Measurements from ENCODE around the gene PDHA1. TPM values are rescaled to one million over a fixed set of nuclear protein-coding genes. Genes with fewer than 3 reads are reported as not detected.

Gene PDHA1
- total RNA-seq (2011; cell fraction: chromatin; rRNA removed; ENCODE audit: low replicate concordance), result 161 and 253 TPM in 2 replicates
- total RNA-seq (2011; cell fraction: nucleolus; rRNA removed), result 59.4 and 72.5 TPM in 2 replicates
- total RNA-seq (2011; cell fraction: nucleoplasm; rRNA removed), result 126 and 135 TPM in 2 replicates
- total RNA-seq (2014; rRNA removed) (363 and 407 TPM in 2 replicates), total RNA-seq (2014; rRNA removed; fragmentation: Illumina TruSeq; extraction: Trizol) (384 and 424 TPM in 2 replicates), total RNA-seq (2015; rRNA removed; fragmentation: Illumina TruSeq; extraction: Trizol) (345 and 352 TPM in 2 replicates), total RNA-seq (2021) (425 and 446 TPM in 2 replicates), polyA plus RNA-seq (2011; rRNA removed) (504 and 540 TPM in 2 replicates), polyA plus RNA-seq (2014; fragmentation: Illumina TruSeq; extraction: Trizol) (468 and 487 TPM in 2 replicates), polyA plus RNA-seq (2014; fragmentation: Nextera tagmentation; extraction: Ambion mirVana) (100 to 1,000 TPM; 463 to 882 TPM), polyA plus RNA-seq (2014; rRNA removed) (430 and 588 TPM in 2 replicates), polyA minus RNA-seq (2011; rRNA and poly(A)+ RNA removed) (413 and 418 TPM in 2 replicates), Bru-seq, nascent RNA (percentile 92 among the genes with signal in this experiment), BruChase-seq, experiment 1, labeled RNA remaining after a 2-hour chase (percentile 94 among the genes with signal in this experiment), BruChase-seq, experiment 2, labeled RNA remaining after a 6-hour chase (percentile 95 among the genes with signal in this experiment)
- 193 and 286 TPM in 2 replicates for polyA plus RNA-seq (2011; cell fraction: cytosol; rRNA removed)
- 301 and 409 TPM in 2 replicates for polyA plus RNA-seq (2011; cell fraction: nucleus; rRNA removed)
- polyA plus RNA-seq (2012), result 168 and 315 TPM in 2 replicates
- 113 and 115 TPM in 2 replicates for polyA minus RNA-seq (2011; cell fraction: cytosol; rRNA and poly(A)+ RNA removed)
- 27.2 and 64.5 TPM in 2 replicates for polyA minus RNA-seq (2011; cell fraction: nucleus; rRNA and poly(A)+ RNA removed)
- long read RNA-seq, experiment 1, transcript PDHA1-206 (11 exons, 3,310 nt), result major isoform, 786 of 1,749 reads
- long read RNA-seq, experiment 1, transcript PDHA1-212 (10 exons, 3,277 nt), result minor isoform, 38 of 1,749 reads
- long read RNA-seq, experiment 1, transcript PDHA1-204 (12 exons, 3,484 nt), result minor isoform, 23 of 1,749 reads
- long read RNA-seq, experiment 1, transcript PDHA1-213 (11 exons, 3,391 nt), result minor isoform, 9 of 1,749 reads
- long read RNA-seq, experiment 1, partial matches to known transcripts, result 818 of 1,749 reads
- long read RNA-seq, experiment 1, other reads (novel, unspliced or antisense), result 73 of 1,749 reads
- long read RNA-seq, experiment 2, transcript PDHA1-212 (10 exons, 3,277 nt), result minor isoform, 9 of 281 reads
- long read RNA-seq, experiment 2, transcript PDHA1-206 (11 exons, 3,310 nt), result major isoform, 162 of 281 reads
- long read RNA-seq, experiment 2, partial matches to known transcripts, result 41 of 281 reads
- long read RNA-seq, experiment 2, other reads (novel, unspliced or antisense), result 57 of 281 reads
- long read RNA-seq, experiment 3, transcript PDHA1-204 (12 exons, 3,484 nt), result minor isoform, 12 of 516 reads
- long read RNA-seq, experiment 3, transcript PDHA1-212 (10 exons, 3,277 nt), result minor isoform, 13 of 516 reads
- long read RNA-seq, experiment 3, transcript PDHA1-206 (11 exons, 3,310 nt), result major isoform, 462 of 516 reads
- long read RNA-seq, experiment 3, partial matches to known transcripts, result 17 of 516 reads
- long read RNA-seq, experiment 3, other reads (novel, unspliced or antisense), result 9 of 516 reads

DNA sequence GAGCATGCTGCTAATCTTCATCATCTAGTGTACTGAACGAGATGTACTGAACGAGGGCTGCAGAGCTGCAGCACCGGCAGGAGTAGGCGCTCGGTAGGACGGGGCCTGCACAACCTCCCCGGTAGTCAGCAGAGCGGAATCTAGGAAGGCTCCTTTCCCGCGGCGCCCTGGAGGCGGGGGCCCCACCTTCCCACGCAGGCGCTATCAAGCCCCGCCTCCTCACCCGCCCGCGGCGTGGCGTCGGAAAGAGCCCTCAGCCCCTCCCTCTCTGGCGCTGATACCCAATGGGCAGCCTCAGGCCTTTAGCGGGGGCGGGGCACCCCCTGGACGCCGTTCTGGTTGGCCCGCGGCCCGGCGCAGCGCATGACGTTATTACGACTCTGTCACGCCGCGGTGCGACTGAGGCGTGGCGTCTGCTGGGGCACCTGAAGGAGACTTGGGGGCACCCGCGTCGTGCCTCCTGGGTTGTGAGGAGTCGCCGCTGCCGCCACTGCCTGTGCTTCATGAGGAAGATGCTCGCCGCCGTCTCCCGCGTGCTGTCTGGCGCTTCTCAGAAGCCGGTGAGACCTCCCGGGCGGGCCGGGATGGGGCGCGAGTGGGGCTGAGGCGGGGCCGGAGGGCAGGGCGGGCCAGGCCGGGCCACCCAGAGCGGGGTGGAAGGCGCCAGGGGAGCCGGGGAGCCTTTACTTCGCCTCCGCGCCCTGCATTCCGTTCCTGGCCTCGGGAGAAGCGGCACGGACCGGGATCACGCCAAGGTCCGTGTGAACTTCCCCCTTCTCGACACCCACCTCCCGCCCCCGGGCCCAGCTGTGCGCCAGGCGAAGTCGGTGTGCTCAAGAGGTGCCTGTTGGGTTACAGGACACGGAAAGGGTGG lies at the start of gene PDHA1:
TSS of gene PDHA1 (plus strand) at position 393 of the 874 bp plus-strand sequence. CDS start at position 504, 111 bp downstream.
- H3K79me2 ChIP-seq (ENCODE audit: control insufficient read depth, insufficient read depth, low read length), result peaks cover 50% of the 10 kb centered on the region
- peak within 1 kb of the TSS; percentile 88 to 97 for H3K9ac ChIP-seq (ENCODE audit: insufficient read depth in 1 of 2, low read depth in 2 of 2, low read length in 2 of 2)
- DNase-seq (ENCODE audit: extremely low read depth in 1 of 4, low spot score in 3 of 4) (peak; percentile 91 to 96 (median 93)), FAIRE-seq (peak; percentile 92), ATAC-seq (peak; percentile 97)
- peaks cover 8 to 20% of the 10 kb centered on the region in 2 experiments; a peak in 3 of 5 replicates for H3K4me1 ChIP-seq (replicated peaks in 1 of 2; ENCODE audit: control insufficient read depth in 2 of 2, insufficient read depth in 2 of 2, low read length in 2 of 2)
- ChIA-PET POLR2A (no interaction called here), CTCF (ENCODE audit: low intra/inter-chr PET ratio) (interaction anchor here (1.0 kb wide), 1 partner anchor 10 kb away, joined by 4 read pairs; no protein-coding TSS in a partner anchor)
- H3K4me2 ChIP-seq (ENCODE audit: insufficient read depth, low read length), result peak within 1 kb of the TSS; percentile 90
- H3K27me3 ChIP-seq (ENCODE audit: control insufficient read depth in 2 of 2, insufficient read depth in 2 of 2, low read length in 2 of 2), result no peaks in the 10 kb centered on the region; a peak in 1 of 5 replicates
- peaks cover 33% of the 10 kb centered on the region; the same call in 2 of the 3 replicates for H3K36me3 ChIP-seq (ENCODE audit: control insufficient read depth, insufficient read depth, low read length)
- H2AFZ ChIP-seq (ENCODE audit: low read depth, low read length), result peak within 1 kb of the TSS; percentile 97
- BruUV-seq (replicated peaks), result no TSS peak
- under 1% methylated on average over 45 of the region's 81 CpGs for WGBS (ENCODE audit: insufficient coverage, low coverage, missing lambda C conversion rate)
- in situ Hi-C loops (cut with MboI), result no loop called here
- H3K9me3 ChIP-seq (replicated peaks; ENCODE audit: control insufficient read depth, insufficient read depth, low read depth, low read length), result no peaks in the 10 kb centered on the region
- no peaks in the 10 kb centered on the region for H3K9me1 ChIP-seq (ENCODE audit: control insufficient read depth, insufficient read depth, low read length)
- intact Hi-C loops (cut with micrococcal nuclease), result no loop called here
- peak within 1 kb of the TSS; percentile 82 for H3K4me3 ChIP-seq
- H4K20me1 ChIP-seq (replicated peaks; ENCODE audit: control insufficient read depth, insufficient read depth, low read length), result no peaks in the 10 kb centered on the region
- H3K27ac ChIP-seq (ENCODE audit: extremely low read depth, low read depth, low read length), result peak within 1 kb of the TSS; percentile 79
- TF ChIP-seq ATF1 (CRISPR knock-in tag; IDR thresholded peaks at IDR 0.05) (peak; percentile 94), ATF1 (tag; IDR thresholded peaks at IDR 0.05) (peak; percentile 98), CTBP1 (IDR thresholded peaks at IDR 0.05; ENCODE audit: borderline replicate concordance) (peak; percentile 15; the same call in 1 of the 2 replicates), ZNF143 (CRISPR knock-in tag; IDR thresholded peaks at IDR 0.05) (no peak), HDAC2 (IDR thresholded peaks at IDR 0.05) (no peak)
- TF ChIP-seq, protein P1, sequence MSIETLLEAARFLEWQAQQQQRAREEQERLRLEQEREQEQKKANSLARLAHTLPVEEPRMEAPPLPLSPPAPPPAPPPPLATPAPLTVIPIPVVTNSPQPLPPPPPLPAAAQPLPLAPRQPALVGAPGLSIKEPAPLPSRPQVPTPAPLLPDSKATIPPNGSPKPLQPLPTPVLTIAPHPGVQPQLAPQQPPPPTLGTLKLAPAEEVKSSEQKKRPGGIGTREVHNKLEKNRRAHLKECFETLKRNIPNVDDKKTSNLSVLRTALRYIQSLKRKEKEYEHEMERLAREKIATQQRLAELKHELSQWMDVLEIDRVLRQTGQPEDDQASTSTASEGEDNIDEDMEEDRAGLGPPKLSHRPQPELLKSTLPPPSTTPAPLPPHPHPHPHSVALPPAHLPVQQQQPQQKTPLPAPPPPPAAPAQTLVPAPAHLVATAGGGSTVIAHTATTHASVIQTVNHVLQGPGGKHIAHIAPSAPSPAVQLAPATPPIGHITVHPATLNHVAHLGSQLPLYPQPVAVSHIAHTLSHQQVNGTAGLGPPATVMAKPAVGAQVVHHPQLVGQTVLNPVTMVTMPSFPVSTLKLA (conservative IDR thresholded peaks at IDR 0.05), result peak; percentile 81 to 94
- TF ChIP-seq, protein P2, sequence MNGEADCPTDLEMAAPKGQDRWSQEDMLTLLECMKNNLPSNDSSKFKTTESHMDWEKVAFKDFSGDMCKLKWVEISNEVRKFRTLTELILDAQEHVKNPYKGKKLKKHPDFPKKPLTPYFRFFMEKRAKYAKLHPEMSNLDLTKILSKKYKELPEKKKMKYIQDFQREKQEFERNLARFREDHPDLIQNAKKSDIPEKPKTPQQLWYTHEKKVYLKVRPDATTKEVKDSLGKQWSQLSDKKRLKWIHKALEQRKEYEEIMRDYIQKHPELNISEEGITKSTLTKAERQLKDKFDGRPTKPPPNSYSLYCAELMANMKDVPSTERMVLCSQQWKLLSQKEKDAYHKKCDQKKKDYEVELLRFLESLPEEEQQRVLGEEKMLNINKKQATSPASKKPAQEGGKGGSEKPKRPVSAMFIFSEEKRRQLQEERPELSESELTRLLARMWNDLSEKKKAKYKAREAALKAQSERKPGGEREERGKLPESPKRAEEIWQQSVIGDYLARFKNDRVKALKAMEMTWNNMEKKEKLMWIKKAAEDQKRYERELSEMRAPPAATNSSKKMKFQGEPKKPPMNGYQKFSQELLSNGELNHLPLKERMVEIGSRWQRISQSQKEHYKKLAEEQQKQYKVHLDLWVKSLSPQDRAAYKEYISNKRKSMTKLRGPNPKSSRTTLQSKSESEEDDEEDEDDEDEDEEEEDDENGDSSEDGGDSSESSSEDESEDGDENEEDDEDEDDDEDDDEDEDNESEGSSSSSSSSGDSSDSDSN (IDR thresholded peaks at IDR 0.05; ENCODE audit: borderline replicate concordance in 1 of 2, low read depth in 2 of 2, low read length in 2 of 2), result 0 out of 4 replicates have a peak, but pooled peaks of 1 of the 2 experiments have one; percentile 17
- TF ChIP-seq, protein P3, sequence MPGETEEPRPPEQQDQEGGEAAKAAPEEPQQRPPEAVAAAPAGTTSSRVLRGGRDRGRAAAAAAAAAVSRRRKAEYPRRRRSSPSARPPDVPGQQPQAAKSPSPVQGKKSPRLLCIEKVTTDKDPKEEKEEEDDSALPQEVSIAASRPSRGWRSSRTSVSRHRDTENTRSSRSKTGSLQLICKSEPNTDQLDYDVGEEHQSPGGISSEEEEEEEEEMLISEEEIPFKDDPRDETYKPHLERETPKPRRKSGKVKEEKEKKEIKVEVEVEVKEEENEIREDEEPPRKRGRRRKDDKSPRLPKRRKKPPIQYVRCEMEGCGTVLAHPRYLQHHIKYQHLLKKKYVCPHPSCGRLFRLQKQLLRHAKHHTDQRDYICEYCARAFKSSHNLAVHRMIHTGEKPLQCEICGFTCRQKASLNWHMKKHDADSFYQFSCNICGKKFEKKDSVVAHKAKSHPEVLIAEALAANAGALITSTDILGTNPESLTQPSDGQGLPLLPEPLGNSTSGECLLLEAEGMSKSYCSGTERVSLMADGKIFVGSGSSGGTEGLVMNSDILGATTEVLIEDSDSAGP (CRISPR knock-in tag; IDR thresholded peaks at IDR 0.05), result no peak

All from K562 (cell line).